Glomerular endothelial cell (primary cell): ENCODE results near the gene PPP1R12B. TPM values are rescaled to one million over a fixed set of nuclear protein-coding genes. Genes with fewer than 3 reads are reported as not detected.
"Not testable (repeated sequence)": the region's sequence is repeated elsewhere in the genome, so short reads cannot be mapped to it uniquely, and the experiment has no call there.

Source experiments
- DNase-seq: peaks from one replicate; pipeline ENCODE4 v3.0.0-alpha.2; 2011; ENCODE audit warnings: low read depth, low spot score; ENCODE audit errors: extremely low read depth
- total RNA-seq: library from RNA; depleted of rRNA; stranded (reverse); fragments of >200 nt; gene quantifications from 2 replicates; pipeline ENCODE4 v1.2.3, GENCODE V29; 2015

Gene PPP1R12B
- total RNA-seq, 1 donor from 2014 or later: 8.1 TPM

GRCh38 chr1:202624088-202624780 is 275.7 kb downstream of the PPP1R12B start:
- DNase-seq: no peak

GRCh38 chr1:202624781-202625108 is 276.2 kb downstream of the PPP1R12B start:
- no peak for DNase-seq

- DNase-seq: no peak
These were observed 277.2 kb downstream of the PPP1R12B start for GRCh38 chr1:202625416-202626360.

DNA sequence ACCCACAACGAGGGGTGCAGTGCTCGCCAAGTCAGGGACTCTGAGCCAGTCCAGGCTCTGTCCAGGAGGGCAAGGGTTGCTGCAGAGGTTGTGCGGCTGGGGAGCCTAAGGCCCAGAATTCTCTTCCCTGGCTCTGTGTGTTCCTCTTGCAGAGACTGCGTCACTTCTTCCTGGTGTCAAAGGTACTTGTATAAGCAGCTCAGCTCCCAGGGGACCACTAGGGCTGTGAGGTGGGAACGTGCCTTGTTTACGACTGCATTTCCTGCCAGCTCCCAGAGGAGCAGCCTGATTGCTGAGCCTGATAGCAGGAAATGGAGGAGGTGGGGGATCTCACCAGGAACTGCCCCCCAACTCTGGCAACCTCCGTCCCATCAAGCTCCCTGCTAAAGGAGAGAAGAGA is 278.5 kb downstream of the PPP1R12B start:
- not testable (repeated sequence) for DNase-seq

DNA sequence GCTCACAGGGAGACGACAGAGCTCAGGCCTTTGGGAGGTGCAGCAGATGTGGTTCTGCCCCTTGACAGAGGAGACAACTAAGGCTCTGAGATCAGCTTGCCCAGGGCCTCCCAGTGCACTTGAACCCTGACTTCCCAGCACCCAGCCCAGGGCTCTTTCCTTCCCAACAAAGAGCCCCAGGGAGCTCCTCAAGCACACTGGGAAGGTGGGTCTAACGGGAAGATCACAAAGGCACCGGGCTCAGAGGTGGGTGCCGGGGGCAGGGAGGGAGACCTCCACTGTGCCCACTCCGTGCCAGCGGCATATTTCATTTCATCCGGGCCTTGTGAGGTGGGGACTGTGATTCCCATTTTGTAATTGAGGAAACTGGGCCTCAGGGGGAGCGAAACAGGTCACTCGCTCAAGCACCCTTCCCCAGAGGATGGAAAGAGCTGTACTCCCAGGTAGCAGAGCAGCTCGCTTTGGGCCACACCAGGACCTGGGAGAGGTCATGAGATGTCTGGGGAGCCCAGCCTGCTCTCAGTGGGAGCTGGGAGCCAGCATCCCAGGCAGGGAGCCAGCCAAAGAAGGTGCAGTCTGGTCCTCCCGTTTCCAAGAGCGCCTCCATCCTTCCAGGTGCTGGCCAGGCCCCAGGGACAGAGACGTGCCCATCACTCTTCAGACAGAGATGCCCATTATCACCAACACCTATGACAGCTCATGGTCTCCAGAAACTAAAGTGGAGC is 279.5 kb downstream of the PPP1R12B start:
- no peak for DNase-seq

DNA sequence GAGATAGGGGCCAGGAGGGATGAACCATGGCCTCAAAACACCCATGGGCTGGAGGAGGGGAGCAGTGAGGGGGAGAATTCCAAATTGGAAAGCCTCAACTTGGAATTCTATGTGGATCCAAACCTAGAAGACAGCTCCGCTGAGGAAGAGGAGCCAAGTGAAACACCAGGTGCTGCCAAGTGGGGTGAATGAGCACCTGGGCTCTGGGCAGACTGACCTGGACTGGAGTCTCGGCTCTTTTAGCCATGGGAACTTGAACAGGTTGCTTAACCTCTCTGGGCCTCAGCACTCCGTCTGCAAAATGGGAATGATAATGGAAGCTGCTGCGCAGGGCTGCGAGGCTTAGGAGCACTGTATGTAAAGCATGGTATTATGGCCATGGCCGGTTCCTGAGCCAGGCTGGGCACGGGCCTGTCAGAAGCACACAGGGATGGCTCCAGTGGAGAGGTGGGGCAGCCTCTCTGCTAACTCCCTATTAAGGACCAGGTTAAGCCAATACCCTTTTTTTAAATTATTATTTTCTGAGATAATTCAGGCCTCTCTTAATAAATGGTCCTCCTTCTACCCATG is 280.2 kb downstream of the PPP1R12B start:
- no peak for DNase-seq

GRCh38 chr1:202629257-202629811 is 280.8 kb downstream of the PPP1R12B start:
- not testable (repeated sequence) for DNase-seq

- DNase-seq: not testable (repeated sequence)
These were observed 281.6 kb downstream of the PPP1R12B start for GRCh38 chr1:202630096-202630495.

DNA sequence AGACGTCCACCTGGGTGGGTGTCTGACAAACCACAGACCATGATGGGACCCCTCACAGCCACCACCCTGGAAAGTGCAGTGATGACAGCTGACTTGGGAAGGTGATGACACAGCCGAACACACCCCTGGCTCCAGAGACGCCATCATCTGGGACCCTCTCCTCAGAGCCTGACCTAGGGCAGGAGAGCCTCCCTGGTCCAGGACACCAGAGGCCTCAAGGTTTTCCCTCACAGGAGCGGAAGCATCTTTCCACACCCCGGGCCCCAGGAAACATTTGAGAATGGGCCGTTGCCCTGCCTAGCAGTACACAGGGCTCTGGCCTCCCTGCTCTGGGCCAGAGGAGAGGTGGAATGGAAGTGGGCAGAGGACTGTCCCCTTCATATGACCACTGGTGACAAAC is 282.0 kb downstream of the PPP1R12B start:
- DNase-seq: no peak

GRCh38 chr1:202631076-202631923 is 282.8 kb downstream of the PPP1R12B start:
- DNase-seq: no peak

DNA sequence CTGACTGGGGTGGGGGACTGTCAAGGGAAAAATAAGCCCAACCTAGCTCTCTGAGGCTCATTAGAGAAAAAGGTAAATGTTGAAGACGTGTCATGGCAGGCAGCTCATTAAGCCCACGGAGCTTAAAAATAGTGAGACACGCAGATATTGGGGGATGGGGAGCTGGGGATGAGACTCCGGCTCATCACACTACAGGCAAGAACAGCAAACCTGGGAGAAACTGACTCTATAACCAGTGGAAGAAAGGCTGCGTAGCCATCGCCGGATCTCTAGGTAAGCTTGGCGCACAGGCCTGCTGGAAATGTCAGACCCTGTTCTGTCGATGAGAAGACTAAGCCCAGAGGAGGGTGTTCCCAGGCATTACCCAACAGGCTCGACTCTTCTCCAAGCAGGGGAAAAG is 283.7 kb downstream of the PPP1R12B start:
- DNase-seq: no peak

GRCh38 chr1:202636171-202636570 is 287.7 kb downstream of the PPP1R12B start:
- not testable (repeated sequence) for DNase-seq

GRCh38 chr1:202637321-202638018 is 289.0 kb downstream of the PPP1R12B start:
- not testable (repeated sequence) for DNase-seq

GRCh38 chr1:202638019-202638700 is 289.7 kb downstream of the PPP1R12B start:
- DNase-seq: no peak

GRCh38 chr1:202638701-202639305 is 290.3 kb downstream of the PPP1R12B start:
- not testable (repeated sequence) for DNase-seq

GRCh38 chr1:202639500-202639899 is 291.0 kb downstream of the PPP1R12B start:
- DNase-seq: no peak

DNA sequence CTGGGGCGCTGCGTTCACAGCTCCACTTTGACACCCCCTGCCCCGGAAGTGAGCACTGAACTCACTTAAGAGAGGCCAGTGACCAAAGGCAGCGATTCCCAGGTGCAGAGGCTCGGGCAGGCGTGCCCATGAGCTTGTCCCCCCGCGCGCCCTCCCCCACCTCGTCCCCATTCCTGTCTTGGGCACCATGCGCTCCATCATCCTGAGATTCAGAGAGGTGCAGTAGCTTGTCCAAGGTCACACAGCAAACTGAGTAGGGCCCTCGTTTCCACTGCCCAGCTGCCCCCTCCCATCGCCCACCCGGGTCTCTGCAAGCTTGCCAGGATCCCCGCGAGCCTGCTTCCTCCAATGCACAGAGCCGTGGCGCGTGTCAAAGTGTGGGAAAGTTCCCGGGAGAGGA is 293.7 kb downstream of the PPP1R12B start:
- DNase-seq: no peak
